Measurements from ENCODE around the gene ANKRD33B. TPM values are rescaled to one million over a fixed set of nuclear protein-coding genes. Genes with fewer than 3 reads are reported as not detected.
A peak's percentile ranks its signal among the peaks of the same experiment; 100 is the strongest.

The ANKRD33B gene
- total and polyA plus RNA-seq, 9 of the 15 experiments (the other 6 are each of a cell fraction or from before 2014, with no cell fraction given), result 0.10 to 1.7 (median 0.40) TPM

DNA sequence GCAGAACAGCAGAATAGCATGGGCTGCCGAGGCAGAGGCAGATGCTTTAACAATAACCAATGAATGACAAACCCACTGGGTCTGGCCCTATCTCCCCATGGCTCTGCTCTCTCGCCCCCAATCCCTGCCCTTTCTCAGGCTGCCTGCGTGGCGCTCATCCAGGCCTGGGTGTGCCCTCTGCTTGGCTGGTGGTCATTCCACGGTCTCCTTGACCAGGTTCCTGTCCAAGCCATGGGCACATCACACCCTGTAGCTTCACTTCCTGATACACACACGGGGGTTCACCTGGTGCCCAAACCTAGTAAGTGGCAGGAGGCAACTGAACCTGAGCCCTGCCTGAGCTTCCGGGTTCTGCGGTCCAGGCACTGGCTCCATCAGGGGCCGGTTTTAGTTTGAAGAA, 109.5 kb downstream of the ANKRD33B start:
- peaks cover 7% of the 10 kb centered on the region; the same call in 1 of the 3 replicates for H3K36me3 ChIP-seq (ENCODE audit: control insufficient read depth, insufficient read depth, low read length)
- H3K9ac ChIP-seq (ENCODE audit: insufficient read depth in 1 of 2, low read depth in 2 of 2, low read length in 2 of 2), result 0 out of 4 replicates have a peak overlapping the region, but pooled peaks of 1 of the 2 experiments have one; percentile 18
- no peaks in the 10 kb centered on the region for H3K9me1 ChIP-seq (ENCODE audit: control insufficient read depth, insufficient read depth, low read length)
- intact Hi-C loops (cut with micrococcal nuclease) (no loop called here), in situ Hi-C loops (cut with MboI) (no loop called here)
- ChIA-PET POLR2A (interaction anchor here (0.7 kb wide), 1 partner anchor 231 kb away, joined by 3 read pairs; no protein-coding TSS in a partner anchor), CTCF (ENCODE audit: low intra/inter-chr PET ratio) (no interaction called here)
- H3K4me3 ChIP-seq, result no peak overlapping the region
- no peak overlapping the region for H2AFZ ChIP-seq (ENCODE audit: low read depth, low read length)
- DNase-seq (ENCODE audit: extremely low read depth in 1 of 4, low spot score in 3 of 4) (no peak), FAIRE-seq (no peak), ATAC-seq (no peak; the same call in 2 of the 3 replicates)
- H3K27ac ChIP-seq (ENCODE audit: extremely low read depth, low read depth, low read length), result no peak overlapping the region
- WGBS (ENCODE audit: insufficient coverage, low coverage, missing lambda C conversion rate), result 6% methylated on average over 9 of the region's 9 CpGs
- no peaks in the 10 kb centered on the region for H3K9me3 ChIP-seq (replicated peaks; ENCODE audit: control insufficient read depth, insufficient read depth, low read depth, low read length)
- H4K20me1 ChIP-seq (replicated peaks; ENCODE audit: control insufficient read depth, insufficient read depth, low read length), result peaks cover 11% of the 10 kb centered on the region; the same call in 1 of the 2 replicates
- H3K79me2 ChIP-seq (ENCODE audit: control insufficient read depth, insufficient read depth, low read length), result no peaks in the 10 kb centered on the region
- no peaks in the 10 kb centered on the region; a peak in 1 of 5 replicates for H3K4me1 ChIP-seq (replicated peaks in 1 of 2; ENCODE audit: control insufficient read depth in 2 of 2, insufficient read depth in 2 of 2, low read length in 2 of 2)
- no TSS peak for BruUV-seq (replicated peaks)
- H3K4me2 ChIP-seq (ENCODE audit: insufficient read depth, low read length), result no peak overlapping the region; the same call in 1 of the 2 replicates
- peaks cover 11 to 27% of the 10 kb centered on the region in 2 experiments for H3K27me3 ChIP-seq (ENCODE audit: control insufficient read depth in 2 of 2, insufficient read depth in 2 of 2, low read length in 2 of 2)
- TF ChIP-seq ZNF717 (CRISPR knock-in tag; IDR thresholded peaks at IDR 0.05) (no peak), ELF1 (tag; IDR thresholded peaks at IDR 0.05) (0 out of 2 replicates have a peak, but pooled peaks have one; percentile 24)

- intact Hi-C loops (cut with micrococcal nuclease) (no loop called here), in situ Hi-C loops (cut with MboI) (no loop called here)
- Histone ChIP-seq H3K27me3 (ENCODE audit: control insufficient read depth in 2 of 2, insufficient read depth in 2 of 2, low read length in 2 of 2) (peaks cover 11 to 27% of the 10 kb centered on the region in 2 experiments), H3K9me3 (replicated peaks; ENCODE audit: control insufficient read depth, insufficient read depth, low read depth, low read length) (no peaks in the 10 kb centered on the region), H3K36me3 (ENCODE audit: control insufficient read depth, insufficient read depth, low read length) (peaks cover 14% of the 10 kb centered on the region; the same call in 1 of the 3 replicates), H3K4me2 (ENCODE audit: insufficient read depth, low read length) (no peak overlapping the region), H3K4me3 (no peak overlapping the region), H2AFZ (ENCODE audit: low read depth, low read length) (no peak overlapping the region), H3K27ac (ENCODE audit: extremely low read depth, low read depth, low read length) (no peak overlapping the region), H3K79me2 (ENCODE audit: control insufficient read depth, insufficient read depth, low read length) (no peaks in the 10 kb centered on the region), H3K9ac (ENCODE audit: insufficient read depth in 1 of 2, low read depth in 2 of 2, low read length in 2 of 2) (no peak overlapping the region), H3K9me1 (ENCODE audit: control insufficient read depth, insufficient read depth, low read length) (no peaks in the 10 kb centered on the region), H4K20me1 (replicated peaks; ENCODE audit: control insufficient read depth, insufficient read depth, low read length) (peaks cover 11% of the 10 kb centered on the region; the same call in 1 of the 2 replicates), H3K4me1 (replicated peaks in 1 of 2; ENCODE audit: control insufficient read depth in 2 of 2, insufficient read depth in 2 of 2, low read length in 2 of 2) (no peaks in the 10 kb centered on the region; a peak in 1 of 5 replicates)
- no peak for DNase-seq (ENCODE audit: extremely low read depth in 1 of 4, low spot score in 3 of 4)
- no peak for FAIRE-seq
- POLR2A ChIA-PET, result interaction anchor here (0.7 kb wide), 1 partner anchor 232 kb away, joined by 3 read pairs; no protein-coding TSS in a partner anchor
- CTCF ChIA-PET (ENCODE audit: low intra/inter-chr PET ratio), result no interaction called here
- ATAC-seq, result no peak
- 31% methylated on average over 11 of the region's 11 CpGs for WGBS (ENCODE audit: insufficient coverage, low coverage, missing lambda C conversion rate)
- BruUV-seq (replicated peaks), result no TSS peak
- no peak for TF ChIP-seq U2AF2 (optimal IDR thresholded peaks at IDR 0.05; ENCODE audit: low read depth, low read length)
- TF ChIP-seq RAD51 (IDR thresholded peaks at IDR 0.05; ENCODE audit: borderline replicate concordance, low read depth), result no peak
- TF ChIP-seq ZNF444 (CRISPR knock-in tag; IDR thresholded peaks at IDR 0.05), result no peak
- TF ChIP-seq CREB5 (CRISPR knock-in tag; IDR thresholded peaks at IDR 0.05), result no peak
- TF ChIP-seq NFIC (IDR thresholded peaks at IDR 0.05), result peak; percentile 64
- TF ChIP-seq DLX4 (CRISPR knock-in tag; IDR thresholded peaks at IDR 0.05), result no peak
Observed at GRCh38 chr5:10674096-10674495, 110.2 kb downstream of the ANKRD33B start.

All from K562 (cell line).